ENCODE results near the gene CNTN1.

The CNTN1 gene

DNA sequence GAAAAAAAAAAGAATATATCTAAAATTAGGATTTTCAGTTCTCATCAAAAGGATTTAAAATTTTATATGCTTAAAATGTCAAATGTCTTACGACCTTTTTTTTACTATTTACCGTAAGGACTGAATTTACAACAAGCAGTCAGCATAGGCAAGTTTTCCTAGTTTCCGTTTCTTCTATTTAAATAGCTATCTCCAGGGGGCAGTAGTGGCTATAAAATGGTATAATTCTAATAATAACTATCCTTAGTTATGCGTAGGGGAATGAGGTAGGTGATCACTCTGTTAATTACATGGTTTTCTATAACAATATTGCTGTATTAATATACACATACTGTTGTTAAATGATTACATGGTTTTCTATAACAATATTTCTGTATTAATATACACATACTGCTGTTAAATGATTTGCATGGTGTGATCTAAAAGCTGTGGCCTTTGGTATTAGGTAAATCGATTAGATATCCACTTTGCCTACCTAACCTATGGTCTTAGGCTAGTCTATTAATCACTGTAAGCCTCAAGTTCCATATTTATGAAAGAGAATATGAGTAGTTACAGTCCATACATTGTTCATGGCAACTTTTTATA, 278.2 kb downstream of the CNTN1 start:
- no peak for DNase-seq (ENCODE audit: low read depth)

DNA sequence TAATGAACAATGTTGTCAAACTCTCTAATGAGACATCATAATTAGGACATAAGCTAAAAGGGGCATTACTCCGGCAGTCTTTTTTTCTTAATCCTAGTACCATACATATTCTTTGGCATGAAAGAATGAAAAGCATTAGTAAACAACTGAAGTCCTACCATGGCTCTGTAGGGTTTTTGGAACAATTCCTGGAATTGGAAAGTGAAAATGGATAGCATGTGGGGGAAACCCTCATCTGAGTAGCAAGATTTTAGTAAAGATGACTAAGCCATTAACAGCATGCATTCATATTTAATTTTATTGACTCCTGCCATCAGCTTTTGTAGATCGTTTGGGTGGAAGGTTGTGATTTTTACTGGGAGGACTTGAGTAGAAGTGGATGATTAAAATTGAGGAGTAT, 279.7 kb downstream of the CNTN1 start:
- DNase-seq (ENCODE audit: low read depth), result no peak

DNA sequence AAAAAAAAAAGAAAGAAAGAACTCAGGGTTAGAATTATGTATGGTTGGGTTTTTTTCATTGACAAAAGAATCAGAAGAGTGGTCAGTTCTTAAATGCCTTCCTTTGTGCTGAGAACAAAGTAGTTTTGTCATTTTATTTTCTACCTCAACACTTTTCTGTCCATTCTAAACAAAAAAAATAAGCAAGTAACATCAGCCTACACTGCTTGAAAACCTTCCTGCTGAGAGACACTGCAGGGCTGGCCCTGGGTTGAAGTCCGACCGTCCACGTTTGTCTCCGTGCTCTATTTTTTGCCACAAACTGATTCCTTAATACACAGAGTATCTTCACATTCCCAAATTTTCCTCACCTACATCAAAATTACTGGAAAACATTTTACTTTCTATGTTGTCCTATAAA, 284.3 kb downstream of the CNTN1 start:
- DNase-seq (ENCODE audit: low read depth), result no peak

DNA sequence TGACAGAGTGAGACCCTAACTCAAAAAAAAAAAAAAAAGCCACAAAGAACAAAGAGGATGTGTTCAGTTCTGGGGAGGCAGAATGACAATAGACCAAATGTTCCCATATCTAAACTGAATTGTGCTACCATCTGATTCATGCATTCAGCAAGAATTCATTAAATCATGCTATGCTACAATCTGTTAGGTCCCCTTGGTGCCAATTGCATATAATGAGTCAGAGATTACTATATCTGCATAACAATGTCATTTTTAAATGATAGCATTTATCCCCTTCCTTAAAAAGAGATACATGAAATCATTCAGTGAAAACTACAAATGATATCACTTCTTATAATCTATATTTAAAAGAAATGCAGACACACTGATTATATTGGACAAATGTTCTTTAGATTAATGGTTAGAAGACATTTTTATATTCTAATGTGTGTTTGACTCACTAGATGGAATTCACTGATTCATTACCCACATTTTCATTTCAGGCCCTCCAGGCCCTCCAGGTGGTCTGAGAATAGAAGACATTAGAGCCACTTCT, 288.3 kb downstream of the CNTN1 start:
- DNase-seq (ENCODE audit: low read depth), result no peak

DNA sequence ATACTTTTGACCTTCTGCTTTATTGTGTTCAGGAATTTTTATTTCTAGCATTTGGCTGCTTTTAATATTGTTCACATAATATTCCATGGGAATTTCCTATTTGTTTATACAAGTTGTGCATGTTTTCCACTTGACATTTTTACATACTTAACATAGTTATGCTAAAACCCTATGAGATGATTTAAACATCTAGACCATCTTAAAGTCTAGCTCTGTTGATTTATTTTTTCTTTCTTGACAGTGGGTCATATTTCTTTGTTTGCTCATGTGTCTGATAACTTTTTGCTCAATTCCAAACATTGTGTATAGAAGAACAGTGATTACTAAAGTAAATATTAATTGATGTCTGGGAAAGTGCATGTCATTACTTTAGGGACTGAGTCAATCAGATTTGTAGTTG, 293.8 kb downstream of the CNTN1 start:
- no peak for DNase-seq (ENCODE audit: low read depth)

DNA sequence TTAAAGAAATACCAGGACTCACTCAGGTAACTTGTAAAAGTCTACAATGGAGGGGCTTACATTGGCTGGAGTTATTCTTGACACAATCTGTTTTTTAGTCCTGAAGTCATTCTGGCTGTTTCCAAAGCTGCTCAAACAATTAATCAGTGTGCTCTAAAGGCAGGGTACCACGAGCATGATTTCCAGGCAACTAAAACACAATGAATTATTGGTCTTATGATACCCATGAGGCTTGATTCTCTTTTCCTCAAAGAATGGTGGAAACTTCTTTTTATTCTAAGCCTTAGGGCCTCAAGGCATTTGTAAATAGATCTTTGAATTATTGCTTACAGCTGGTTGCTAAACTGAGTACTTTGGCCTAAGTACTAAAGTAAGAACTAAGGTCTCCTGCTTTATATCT, 296.1 kb downstream of the CNTN1 start:
- no peak for DNase-seq (ENCODE audit: low read depth)

DNA sequence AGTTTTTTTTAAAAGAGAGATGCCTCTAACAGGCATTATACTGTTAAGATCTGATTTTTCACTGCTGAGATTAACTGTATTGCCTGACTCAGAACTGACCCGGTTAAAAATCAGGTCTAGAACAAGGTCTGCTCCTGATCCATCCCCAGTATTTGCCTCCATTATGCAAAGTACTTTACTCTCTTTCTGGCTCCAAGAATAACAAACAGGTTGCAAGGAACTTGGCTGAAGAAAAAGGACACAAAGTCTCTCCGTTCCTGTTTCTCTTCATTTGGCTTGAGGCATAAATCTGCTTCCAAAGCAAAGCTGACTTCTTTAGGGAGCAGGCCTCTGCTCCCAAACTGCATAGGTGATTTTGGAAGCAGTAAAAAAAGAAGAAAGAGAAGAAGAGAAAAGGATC, 296.6 kb downstream of the CNTN1 start:
- DNase-seq (ENCODE audit: low read depth), result no peak

DNA sequence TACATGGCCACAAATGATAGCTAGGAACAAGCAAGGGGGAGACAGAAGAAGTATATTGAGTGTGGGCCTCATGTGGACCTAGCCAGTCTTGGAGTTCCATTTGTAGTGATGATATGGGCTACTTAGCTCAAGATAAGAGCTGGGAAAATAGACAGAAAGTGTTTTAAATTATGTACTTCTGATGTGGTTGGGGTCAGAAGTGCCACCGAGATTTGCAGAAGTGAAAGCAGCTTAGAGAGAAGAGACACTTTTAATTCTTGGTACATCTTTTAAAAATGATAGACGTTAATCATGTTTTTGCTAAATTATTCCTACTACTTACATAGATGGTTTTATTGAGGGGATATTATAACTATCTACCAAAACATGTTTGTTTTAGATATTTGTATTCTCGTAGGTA, 297.5 kb downstream of the CNTN1 start:
- DNase-seq (ENCODE audit: low read depth), result no peak

DNA sequence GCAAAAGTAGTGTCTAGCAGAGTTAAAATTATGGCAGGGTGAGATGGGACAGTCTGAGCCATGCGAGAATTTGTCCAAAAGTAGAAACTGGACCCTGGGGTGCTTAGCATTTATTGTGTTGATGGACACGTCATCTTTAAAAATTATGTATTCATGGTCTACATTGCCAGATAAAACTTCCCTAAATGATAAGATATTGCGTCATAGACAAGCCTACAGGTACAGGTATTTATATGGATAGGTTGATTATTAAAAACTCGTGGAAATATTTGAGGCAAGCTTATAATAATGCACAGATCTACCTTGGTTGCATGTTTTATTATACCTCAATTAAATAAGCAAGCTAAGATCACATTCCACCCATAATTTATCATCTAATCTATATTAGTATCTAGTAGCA, 299.9 kb downstream of the CNTN1 start:
- no peak for DNase-seq (ENCODE audit: low read depth)

DNA sequence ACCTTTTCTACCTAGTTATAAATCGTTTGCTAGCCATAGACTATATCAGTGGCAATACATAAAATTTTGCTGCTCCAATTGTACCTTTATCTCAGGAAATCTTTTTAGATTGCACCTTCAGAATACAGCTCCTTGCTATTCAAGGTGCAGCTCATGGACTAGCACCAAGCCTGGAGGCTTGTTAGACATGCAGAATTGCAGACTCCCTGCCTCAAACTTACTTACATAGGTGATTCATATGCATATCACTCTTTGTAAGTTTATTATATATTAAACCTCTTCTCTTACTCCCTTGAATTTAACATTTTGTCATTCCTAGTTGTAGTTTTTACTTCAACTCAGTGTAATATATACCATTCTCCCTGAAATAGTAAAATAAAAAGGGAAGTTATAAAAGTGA, 300.4 kb downstream of the CNTN1 start:
- DNase-seq (ENCODE audit: low read depth), result no peak

DNA sequence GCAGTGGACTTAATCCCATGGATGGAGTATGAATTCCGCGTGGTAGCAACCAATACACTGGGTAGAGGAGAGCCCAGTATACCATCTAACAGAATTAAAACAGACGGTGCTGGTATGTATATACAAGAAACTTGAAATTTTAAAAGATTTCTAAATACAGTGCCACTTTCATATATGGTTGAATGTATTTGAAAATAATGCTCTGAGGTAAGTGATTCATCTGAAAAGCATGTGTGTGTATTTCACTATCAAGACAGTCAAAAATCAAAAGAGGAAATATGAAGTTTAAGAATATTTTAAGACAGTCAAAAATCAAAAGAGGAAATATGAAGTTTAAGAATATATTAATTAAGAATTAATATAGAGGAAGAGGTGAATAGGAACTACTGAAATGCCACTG, 300.9 kb downstream of the CNTN1 start:
- no peak for DNase-seq (ENCODE audit: low read depth)

DNA sequence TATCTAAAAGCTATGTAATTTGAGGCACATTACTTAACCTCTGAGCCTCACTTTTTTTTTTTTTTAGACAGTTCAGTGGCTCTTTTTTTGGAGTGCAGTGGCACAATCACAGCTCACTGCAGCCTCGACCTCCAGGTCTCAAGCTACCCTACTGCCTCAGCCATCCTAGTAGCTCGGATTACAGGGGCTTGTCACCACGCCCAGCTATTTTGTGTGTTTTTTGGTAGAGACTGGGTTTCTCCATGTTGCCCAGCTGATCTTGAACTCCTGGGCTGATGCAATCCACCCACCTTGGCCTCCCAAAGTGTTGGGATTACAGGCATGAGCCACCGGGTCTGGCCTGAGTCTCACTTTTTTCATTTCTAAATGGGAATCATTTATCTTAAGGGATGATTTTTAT, 303.9 kb downstream of the CNTN1 start:
- DNase-seq (ENCODE audit: low read depth), result no peak

DNA sequence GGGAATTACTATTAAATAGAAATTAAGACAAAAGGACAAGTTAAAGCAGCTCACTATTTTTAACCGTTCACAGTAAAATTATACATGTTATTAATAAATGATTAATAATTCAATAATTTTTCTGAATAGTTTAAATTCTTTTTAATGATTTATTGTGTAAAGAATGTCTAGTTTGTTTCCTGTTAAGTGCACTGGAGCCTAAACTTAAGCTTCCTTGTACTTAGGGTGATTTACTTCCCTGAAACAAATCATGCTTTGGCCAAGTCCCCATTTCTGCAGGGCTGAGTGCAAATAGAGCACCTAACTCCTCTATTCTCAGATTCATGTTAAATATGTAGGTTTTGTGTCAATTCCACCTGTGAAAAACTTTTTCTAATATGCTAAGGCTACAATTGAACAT, 307.0 kb downstream of the CNTN1 start:
- no peak for DNase-seq (ENCODE audit: low read depth)

DNA sequence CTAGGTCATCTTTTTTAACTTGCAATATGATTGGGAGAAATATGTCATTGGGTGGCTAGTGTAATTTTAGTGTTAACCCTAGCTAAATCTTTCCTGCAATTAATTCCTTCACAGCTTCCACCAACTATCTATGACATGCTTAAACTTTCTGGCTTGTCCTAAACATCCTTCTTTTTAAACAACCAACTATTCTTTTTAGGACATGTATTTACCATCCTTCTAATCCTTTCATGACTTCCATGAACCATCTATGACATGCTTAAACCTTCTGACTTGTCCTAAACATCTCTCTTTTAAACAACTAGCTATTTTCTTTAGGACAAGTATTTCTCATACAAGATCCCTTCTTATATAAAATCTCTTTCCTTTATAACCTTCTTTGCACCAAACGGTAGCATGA, 316.2 kb downstream of the CNTN1 start:
- DNase-seq (ENCODE audit: low read depth), result no peak

DNA sequence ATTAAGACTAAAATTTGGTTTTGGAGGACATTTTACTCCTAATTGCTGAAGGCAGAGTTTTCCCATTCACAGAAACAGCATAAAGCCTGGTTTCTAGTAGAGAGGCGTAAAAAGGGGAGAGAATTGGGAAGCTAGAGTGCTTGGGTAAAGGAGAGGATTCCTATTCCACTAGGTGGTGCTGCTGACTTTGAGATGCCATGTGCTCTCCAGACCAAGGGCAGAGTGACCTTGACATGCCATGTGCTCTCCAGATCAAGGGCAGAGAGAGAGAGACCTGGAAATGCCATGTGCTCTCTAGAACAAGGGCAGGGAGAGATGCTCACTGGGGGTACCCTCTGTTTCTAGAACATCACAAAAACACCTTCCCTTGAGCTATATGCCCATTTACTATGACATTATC, 319.7 kb downstream of the CNTN1 start:
- no peak for DNase-seq (ENCODE audit: low read depth)

DNA sequence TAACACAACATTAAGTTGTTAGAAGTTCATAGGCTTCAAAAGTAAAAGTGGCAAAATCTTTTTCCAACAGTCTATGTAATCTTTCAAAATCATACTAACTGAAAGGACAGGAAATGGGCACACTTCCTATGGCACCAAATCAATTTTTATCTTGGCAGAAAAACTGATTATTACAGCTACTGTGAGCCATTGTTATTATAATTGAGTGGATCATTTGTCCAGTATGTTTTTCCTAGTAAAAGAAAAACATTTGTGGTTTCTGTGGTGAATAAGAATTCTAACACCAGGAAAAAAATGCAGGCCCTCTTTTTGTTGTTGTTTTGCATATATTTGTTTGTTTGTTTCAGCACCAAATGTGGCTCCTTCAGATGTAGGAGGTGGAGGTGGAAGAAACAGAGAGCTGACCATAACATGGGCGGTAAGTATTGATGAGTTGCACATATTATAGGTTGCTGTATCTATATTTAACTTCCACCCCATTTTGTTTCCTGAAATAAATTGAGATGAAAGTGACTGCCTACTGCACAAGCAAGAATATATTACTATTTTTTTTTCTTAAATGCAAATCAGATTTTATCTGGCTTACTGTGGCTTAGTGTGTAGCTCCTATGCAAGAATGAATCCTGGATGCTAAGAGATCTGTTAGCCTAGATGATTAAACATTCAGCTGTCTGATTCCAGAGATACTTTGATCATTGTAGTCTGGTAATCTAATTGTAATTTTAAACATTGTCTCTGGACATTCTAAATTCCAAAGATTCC, 321.8 kb downstream of the CNTN1 start:
- no peak for DNase-seq (ENCODE audit: low read depth)

DNA sequence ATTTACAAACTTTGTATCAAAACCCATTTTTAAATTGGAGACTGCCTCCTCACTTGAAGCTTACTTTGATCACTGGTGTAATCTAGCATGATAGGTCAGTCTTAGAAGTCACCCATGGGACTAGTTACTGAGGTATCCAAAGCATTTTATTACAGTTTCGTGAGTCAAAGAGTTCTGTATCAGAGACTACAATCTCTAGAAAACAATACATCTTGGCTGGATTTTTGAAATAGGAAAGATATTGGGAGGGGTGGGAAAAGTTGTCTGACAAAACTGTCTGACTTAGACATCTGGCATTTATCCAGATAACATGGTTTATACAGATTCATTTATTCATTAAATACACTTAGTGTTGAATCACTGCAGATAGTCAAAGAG, 322.4 kb downstream of the CNTN1 start:
- DNase-seq (ENCODE audit: low read depth), result no peak

DNA sequence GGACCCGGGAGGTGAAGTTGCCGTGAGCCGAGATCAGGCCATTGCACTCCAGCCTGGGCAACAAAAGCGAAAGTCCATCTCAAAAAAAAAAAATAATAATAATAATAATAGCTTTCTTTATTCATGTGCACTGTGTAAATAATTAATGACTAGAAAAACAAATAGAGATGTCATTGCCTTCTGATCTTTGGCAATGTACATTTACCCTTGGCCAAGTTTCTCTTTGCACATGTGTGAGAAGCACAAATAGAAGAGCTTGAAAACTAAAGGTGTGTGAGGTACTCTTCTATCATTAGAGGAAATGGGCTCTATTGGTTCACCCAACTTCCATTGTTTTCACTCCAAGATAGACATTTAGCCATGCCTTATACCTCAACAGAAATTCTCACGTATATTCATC, 325.8 kb downstream of the CNTN1 start:
- DNase-seq (ENCODE audit: low read depth), result no peak

DNA sequence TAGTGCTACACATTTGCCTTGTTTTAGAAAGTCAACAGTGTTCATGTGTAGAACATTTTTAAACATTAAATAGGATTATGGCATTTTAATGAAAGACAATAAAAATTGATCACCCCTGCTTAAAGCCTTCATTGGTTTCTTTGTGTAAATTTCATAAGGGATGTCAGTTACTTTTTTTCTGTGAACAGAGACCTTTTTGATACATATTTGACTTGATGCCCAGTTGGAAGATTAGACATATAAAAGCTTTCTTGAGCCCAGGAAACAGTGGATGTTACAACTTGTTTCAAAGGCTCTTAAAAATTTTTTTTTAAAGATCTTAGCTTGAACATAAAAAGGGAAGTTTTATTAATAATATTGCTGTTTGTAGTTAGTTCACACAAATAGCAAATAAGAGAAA, 327.2 kb downstream of the CNTN1 start:
- no peak for DNase-seq (ENCODE audit: low read depth)

DNA sequence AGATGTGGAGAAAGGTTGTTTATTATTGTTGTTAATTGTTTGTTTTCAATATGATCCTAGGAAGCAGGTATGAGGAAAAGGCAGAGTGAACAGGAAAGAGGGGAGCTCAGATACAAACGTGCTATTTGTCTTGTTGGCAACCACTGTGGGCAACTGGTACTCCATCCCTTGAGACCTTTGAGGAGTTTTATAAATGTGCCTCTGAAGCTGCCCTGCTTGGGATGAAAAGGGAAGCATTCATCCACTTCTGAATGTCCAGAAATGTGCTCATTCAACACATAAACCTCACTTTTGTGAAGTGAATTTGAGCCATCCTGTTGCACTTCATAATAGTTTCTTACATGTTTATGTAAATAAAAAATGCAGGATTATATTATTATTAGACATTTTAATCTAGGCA, 331.6 kb downstream of the CNTN1 start:
- no peak for DNase-seq (ENCODE audit: low read depth)

DNA sequence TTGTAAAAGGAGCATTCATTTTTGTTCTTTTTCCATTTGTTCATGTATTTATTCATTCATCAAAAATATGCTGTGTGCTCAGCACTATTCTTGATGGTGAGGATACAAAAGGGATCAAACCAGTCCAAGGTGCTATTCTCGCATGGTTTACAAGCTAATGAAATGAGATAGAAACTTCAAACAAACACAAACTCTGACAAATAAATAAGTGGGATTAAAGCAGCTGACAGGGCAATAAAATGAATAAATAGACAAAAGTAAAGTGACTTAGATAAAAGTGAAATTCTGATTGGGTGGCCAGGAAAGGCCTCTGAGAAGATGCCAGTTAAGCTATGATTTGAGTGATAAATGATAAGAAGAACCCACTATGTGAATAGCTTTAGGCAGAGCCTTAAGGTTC, 333.9 kb downstream of the CNTN1 start:
- DNase-seq (ENCODE audit: low read depth), result no peak

DNA sequence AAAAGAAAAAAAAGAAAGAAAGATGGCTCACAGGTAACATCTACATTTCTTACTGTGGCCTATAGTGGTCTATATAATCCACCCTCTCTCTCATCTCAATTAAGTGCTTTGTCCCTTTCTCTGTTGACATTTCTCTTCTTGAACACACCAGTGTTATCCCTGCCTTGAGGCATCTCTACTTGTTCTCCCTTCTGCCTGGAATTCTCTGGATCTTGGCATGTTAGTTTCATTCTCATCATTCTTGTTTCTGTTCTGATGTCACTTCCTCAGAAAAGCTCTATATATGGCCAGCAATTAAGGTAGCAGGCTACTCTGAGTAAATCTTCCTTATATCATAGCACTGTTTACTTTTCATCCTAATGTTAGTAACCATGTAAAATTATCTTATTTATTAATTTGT, 340.1 kb downstream of the CNTN1 start:
- no peak for DNase-seq (ENCODE audit: low read depth)

DNA sequence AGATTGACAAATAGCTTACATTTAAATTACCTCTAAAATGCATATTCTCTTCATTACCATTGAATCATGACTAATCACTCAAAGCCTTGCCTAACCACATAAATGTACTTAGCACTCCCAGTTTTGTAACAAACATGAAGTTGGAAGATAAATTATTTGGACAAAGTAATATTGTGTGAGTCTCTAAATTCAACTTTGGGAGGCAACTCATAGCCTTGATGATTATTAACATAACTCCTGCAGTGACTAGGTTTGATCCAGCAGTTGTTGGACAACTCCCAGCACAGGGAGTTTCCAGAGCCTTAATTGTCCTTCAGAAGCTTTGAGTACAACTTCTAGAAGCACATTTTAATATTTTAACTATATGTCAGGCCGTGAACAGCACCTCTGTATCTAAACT, 342.4 kb downstream of the CNTN1 start:
- no peak for DNase-seq (ENCODE audit: low read depth)

DNA sequence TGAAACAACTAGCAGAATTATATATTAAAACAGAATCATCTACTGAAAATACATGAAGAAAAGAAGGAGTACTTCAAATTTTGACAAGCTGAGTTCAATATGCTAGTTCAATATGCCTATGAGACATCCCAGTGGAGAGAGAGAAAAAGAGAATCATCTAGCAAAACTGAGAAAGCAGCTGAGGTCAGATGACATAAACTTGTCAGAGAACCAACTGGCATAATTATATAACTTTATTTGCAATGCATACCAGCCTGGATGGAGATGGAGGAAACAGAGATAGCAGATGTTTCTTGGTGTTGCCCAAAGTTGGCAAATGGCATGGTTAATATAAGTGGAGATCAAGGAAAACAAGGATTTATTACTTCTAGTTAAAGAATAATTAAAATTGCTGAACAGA, 347.2 kb downstream of the CNTN1 start:
- no peak for DNase-seq (ENCODE audit: low read depth)
